ENCODE data around the gene SENP1.
A peak's percentile ranks its signal among the peaks of the same experiment; 100 is the strongest.
"Not testable (repeated sequence)": the region's sequence is repeated elsewhere in the genome, so short reads cannot be mapped to it uniquely, and the experiment has no call there.

The SENP1 gene

DNA sequence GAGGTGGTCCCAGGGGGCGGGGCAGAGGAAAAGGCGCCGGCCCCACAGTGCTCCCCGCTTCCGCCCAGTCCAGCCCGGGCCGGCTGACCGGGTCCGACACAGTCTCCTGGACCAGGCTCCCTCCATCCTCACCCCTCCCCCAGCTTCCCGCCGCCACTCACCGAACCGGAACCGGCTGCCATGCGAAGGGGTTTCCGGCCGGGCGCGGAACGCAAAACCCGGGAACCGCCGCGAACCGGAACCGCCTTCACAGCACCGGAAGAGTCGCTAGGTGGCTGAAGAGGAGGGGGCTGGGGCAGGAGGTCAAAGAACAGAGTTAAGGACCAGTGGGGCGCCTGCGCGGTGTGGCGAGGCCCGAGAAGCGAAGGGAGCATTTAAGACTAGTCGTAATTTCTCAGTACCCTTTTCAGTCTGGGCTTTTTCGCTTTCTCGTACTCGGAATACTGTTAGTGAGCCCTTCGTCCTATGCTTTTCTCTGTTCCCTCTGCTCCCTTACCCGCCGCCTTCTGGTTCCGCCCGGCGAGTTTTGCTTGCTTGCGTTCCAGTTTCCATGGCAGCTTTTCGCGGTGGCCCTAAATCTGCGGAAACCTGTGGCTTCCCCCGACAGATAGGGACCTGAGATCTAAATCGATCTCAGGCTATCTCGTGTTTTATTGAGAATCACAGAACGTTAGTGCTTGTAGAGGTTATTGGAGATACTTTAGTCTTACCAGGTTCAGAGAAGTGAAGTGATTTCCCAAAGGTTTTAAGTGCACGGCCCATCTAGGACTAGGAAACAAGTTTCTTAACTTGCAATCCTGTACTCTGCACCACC, at the start of gene SENP1:
Gene SENP1, minus strand, starts transcription at position 213 of the 814 bp plus-strand sequence. CDS start 4,607 bp downstream, outside the sequence.
- DNase-seq (ENCODE audit: low spot score) = peak; percentile 90

GRCh38 chr12:48151103-48151771, 45.4 kb upstream of the SENP1 start:
- DNase-seq (ENCODE audit: low spot score) = no peak

GRCh38 chr12:48145981-48146380, 40.1 kb upstream of the SENP1 start:
- DNase-seq (ENCODE audit: low spot score) = no peak

DNA sequence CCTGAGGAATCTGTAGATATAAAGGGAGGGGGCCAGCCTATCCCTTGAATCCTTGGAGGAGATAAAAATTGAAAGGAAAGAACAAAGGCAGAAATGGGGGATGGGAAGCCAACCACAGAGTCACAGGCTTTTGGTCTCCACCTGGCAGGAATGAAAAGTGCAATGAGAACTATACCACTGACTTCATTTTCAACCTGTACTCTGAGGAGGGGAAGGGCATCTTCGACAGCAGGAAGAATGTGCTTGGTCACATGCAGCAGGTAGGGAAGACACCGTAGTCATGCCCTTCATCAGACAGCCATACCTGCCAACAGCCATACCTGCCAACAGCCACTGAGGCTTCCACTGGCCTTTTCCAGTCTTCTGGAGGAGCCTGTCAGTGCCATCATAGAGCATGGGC, 38.0 kb upstream of the SENP1 start:
- no peak for DNase-seq (ENCODE audit: low spot score)

- DNase-seq (ENCODE audit: low spot score) = no peak
These were observed 37.2 kb upstream of the SENP1 start for GRCh38 chr12:48142818-48143674.

DNA sequence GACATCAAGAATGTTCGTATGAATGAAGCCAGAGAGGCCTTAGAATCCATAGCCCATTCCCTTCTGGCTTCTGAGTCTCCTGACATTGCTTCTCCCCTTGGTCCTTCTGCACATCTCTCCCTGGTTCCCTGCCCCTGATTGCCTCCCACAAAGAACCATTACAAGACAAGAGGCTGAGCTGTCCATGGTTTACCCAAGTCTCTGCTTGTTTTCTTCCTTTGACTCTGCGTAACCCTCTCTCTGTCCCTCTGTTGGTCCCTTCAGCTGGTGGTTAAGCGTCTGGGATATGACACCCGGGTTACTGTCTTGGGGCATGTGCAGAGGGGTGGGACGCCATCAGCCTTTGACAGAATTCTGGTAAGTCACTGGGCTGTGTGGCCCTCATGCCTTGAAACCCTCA, 29.1 kb upstream of the SENP1 start:
- no peak for DNase-seq (ENCODE audit: low spot score)

- no peak for DNase-seq (ENCODE audit: low spot score)
These were observed 26.9 kb upstream of the SENP1 start for GRCh38 chr12:48132826-48133225.

GRCh38 chr12:48131517-48131916, 25.6 kb upstream of the SENP1 start:
- DNase-seq (ENCODE audit: low spot score) = no peak

GRCh38 chr12:48129376-48129775, 23.5 kb upstream of the SENP1 start:
- DNase-seq (ENCODE audit: low spot score) = no peak

DNA sequence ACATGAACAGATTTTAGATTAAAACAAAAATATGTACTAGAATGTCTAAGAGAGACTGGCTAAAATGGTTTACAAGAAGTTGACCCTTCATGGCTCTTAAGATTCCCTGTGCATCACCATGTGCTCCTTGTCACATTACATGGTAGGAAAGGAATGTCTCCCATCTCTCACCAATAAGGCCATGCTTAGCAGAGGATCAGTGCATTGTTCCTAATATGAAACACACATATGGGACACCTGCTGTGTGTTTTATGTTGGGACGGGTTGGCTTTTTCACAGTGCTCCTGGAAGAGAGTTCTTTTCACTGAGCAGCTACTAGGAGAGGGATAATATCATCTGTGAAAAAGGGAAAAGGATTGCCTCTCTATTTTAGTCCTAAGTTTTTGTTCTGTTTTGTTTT, 22.9 kb upstream of the SENP1 start:
- DNase-seq (ENCODE audit: low spot score) = no peak

DNA sequence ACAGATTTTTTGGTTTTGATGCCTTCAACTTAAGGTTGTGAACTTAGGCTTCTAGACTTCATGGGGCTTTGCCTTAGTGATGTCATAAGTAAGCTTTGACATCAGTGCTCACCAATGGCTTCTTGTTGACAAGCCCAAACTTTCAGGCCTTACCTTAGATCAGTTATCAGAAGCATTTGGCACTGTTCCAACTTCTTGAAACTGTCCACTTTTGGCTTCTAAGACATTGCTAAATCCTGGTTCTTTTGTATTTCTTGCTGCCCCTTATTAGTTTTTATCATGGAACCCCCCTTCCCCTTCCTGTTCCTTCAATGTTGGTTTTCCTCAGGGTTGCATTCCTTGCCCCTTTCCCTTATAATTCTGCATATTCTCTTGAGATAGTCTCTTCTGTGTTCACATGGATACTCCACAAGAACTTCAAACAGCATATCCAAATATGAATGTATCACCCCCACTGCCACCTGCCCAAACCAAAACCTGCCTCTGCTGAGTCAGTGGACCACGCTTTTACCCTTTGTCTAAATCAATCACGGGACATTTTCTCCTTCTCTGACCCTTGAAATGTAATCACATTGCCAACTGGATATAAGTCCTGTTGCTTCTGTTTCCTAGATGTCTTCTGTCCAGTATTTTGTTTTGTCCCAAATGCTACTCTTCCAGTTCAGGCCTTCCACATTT, 21.2 kb upstream of the SENP1 start:
- no peak for DNase-seq (ENCODE audit: low spot score)

- no peak for DNase-seq (ENCODE audit: low spot score)
These were observed 20.1 kb upstream of the SENP1 start for GRCh38 chr12:48125985-48126384.

- not testable (repeated sequence) for DNase-seq (ENCODE audit: low spot score)
These were observed 19.7 kb upstream of the SENP1 start for GRCh38 chr12:48125542-48125941.

- DNase-seq (ENCODE audit: low spot score) = no peak
These were observed 17.3 kb upstream of the SENP1 start for GRCh38 chr12:48123169-48123568.

GRCh38 chr12:48122065-48122834, 16.4 kb upstream of the SENP1 start:
- DNase-seq (ENCODE audit: low spot score) = no peak

- DNase-seq (ENCODE audit: low spot score) = no peak
These were observed 15.6 kb upstream of the SENP1 start for GRCh38 chr12:48121522-48121921.

DNA sequence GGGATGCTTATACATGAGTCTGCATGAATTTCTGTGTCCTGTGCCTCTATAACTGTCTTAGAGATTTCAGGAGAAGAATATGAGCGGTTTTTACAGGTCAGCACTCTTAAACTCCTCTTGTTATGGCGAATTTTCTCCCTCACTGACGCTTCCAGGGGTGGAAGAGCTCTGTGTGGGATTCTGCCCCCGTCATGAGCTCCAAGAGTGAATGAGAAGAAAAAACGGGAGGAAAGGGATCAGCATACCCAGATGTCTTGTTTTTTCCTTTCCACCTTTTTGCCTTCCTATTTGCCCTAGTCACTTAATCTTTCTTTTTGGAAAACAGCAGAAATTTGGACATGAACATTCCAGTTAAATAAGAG, 13.9 kb upstream of the SENP1 start:
- DNase-seq (ENCODE audit: low spot score) = no peak

DNA sequence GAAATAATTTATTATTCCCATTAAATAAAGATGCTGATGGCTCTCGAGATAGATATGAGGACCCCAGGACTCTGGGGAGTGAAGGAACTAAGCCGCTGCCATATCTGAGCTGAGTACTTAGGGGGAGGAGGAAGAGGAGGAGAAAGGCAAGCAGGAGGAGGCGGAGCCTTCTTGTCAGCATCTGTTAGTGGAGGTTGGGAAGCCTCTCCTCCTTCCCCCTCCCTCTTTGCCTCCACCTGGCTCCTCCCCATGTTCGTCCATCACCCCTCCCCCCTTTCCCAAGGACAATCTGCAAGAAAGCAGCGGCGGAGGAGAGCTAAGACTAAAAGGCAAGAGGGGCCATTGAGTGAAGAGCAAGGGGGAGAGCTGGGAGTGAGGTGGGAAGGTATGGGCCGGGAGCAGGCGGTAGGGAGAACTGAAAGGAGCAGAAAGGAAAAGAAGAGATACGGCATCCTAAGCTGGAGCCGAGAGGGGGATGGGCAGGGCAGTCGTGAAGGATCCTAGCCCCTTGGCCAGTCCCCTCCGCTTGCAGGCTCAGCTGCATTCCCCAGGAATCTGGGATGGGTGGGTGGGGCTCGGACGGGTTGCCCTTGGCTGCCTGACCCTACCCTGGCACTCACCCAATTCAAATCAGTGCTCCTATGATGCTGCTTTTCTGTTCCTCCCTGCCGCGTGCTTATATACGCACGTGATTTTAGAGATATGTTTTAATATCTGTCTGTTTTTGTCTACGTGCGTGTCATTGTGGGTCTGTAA, 13.4 kb upstream of the SENP1 start, which contains the start of gene PFKM:
Gene PFKM, plus strand, starts transcription at position 287 of the 756 bp plus-strand sequence. CDS start 3,411 bp downstream, outside the sequence.
- DNase-seq (ENCODE audit: low spot score) = peak; percentile 68

DNA sequence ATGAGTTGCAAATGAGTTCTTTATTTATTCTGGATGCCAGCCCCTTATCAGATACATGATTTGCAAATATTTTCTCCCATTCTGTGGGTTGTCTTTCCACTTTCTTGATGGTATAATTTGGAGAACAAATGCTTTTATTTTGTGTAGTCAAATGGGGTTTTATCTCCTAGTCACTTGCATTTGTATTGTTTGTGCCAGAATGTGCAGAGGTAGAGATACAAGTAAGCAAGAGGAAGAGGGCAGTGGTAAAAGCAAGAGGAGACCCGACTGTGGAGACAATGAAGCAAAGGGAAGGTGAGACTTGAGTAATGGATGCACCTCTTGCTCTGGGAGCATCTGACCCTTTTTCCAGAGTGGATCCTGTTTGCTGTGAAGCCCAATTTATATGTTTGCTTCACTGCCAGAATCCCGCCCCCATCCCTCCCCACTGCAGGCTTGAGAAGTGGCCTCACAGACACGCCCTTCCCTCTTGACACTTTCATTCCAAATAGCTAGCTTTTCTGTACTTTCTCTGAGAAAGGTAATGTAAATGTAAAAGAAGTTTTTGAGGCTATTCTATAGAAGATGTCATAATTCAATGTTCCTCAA, 12.5 kb upstream of the SENP1 start:
- DNase-seq (ENCODE audit: low spot score) = no peak

GRCh38 chr12:48115957-48116356, 10.1 kb upstream of the SENP1 start:
- DNase-seq (ENCODE audit: low spot score) = no peak
